HL-60 (cell line): ENCODE results near the gene KCNK7.

Source experiments
- DNase-seq, 2 experiments: peaks; one replicate each; pipeline ENCODE4 v3.0.0-alpha.2; 2010 to 2020; ENCODE audit warnings: low read depth in 1 of 2, low spot score in 1 of 2
- H3K27ac ChIP-seq: fragments of 250-450 bp; sonication (Bioruptor Pico); replicated peaks from 2 replicates; pipeline ENCODE4 v1.5.1; 2020; ENCODE audit warnings: mild to moderate bottlenecking, moderate library complexity
- H3K27me3 ChIP-seq: fragments of 250-450 bp; sonication (Bioruptor Pico); 2 replicates; pipeline ENCODE4 v1.5.1; 2021; ENCODE audit warnings: mild to moderate bottlenecking, moderate library complexity; ENCODE audit not compliant: insufficient read depth, poor library complexity, severe bottlenecking
- H3K4me3 ChIP-seq: replicated peaks from 2 replicates; pipeline ENCODE4 v1.5.1; 2011; ENCODE audit warnings: mild to moderate bottlenecking, control low read depth, low read length; ENCODE audit not compliant: insufficient read depth
- GABPA ChIP-seq: IDR thresholded peaks from 2 replicates; pipeline ENCODE4 v1.6.1; 2012; ENCODE audit warnings: low read depth
- POLR2AphosphoS5 ChIP-seq: IDR thresholded peaks from 2 replicates; pipeline ENCODE4 v1.6.1; 2012; ENCODE audit warnings: low read depth
- REST ChIP-seq: IDR thresholded peaks from 2 replicates; pipeline ENCODE4 v1.6.1; 2012; ENCODE audit warnings: low read depth; ENCODE audit not compliant: insufficient replicate concordance
- SPI1 ChIP-seq: IDR thresholded peaks from 2 replicates; pipeline ENCODE4 v1.6.1; 2012; ENCODE audit warnings: low read depth, mild to moderate bottlenecking, borderline replicate concordance
- TF ChIP-seq, protein P1 (sequence below): IDR thresholded peaks from one replicate; pipeline ENCODE4 v1.5.1; 2011; ENCODE audit warnings: low read length, control low read depth, inconsistent platforms; ENCODE audit not compliant: insufficient read depth

Gene KCNK7

DNA sequence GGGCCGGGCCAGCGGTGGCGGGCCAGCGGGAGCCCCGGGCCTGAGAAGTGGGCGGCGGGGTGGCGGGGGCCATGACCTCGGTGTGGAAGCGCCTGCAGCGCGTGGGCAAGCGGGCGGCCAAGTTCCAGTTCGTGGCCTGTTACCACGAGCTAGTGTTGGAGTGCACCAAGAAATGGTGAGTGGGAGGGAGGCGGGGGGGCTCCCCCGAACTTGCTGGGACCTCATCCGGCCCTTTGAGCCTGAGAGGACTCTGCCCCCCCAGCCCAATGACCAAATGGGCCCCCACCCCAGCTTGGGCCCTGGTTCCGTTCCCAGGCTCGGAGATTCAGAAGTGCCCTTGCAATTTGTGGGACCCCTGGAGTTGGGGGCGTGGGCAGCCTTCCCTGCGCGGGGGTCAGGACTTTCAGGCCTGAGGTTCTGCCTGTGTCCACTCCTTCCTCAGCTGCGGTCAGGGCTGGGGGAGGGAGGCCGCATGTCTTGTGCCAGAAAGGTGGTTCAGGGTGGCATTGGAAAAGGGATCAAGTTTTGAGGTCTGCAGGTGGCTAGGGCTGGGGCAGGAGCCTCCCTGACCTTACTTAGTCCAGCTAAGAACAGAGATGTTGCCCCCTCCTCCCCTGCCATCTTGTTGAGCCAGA lies 19.3 kb downstream of the KCNK7 start:
- Histone ChIP-seq H3K27me3 (no peaks in the 10 kb centered on the region), H3K4me3 (peak overlapping the region; percentile 81), H3K27ac (peak overlapping the region; percentile 77)
- DNase-seq, result no peak
- TF ChIP-seq REST (no peak), POLR2AphosphoS5 (no peak), GABPA (no peak), SPI1 (no peak)
- TF ChIP-seq, protein P1, sequence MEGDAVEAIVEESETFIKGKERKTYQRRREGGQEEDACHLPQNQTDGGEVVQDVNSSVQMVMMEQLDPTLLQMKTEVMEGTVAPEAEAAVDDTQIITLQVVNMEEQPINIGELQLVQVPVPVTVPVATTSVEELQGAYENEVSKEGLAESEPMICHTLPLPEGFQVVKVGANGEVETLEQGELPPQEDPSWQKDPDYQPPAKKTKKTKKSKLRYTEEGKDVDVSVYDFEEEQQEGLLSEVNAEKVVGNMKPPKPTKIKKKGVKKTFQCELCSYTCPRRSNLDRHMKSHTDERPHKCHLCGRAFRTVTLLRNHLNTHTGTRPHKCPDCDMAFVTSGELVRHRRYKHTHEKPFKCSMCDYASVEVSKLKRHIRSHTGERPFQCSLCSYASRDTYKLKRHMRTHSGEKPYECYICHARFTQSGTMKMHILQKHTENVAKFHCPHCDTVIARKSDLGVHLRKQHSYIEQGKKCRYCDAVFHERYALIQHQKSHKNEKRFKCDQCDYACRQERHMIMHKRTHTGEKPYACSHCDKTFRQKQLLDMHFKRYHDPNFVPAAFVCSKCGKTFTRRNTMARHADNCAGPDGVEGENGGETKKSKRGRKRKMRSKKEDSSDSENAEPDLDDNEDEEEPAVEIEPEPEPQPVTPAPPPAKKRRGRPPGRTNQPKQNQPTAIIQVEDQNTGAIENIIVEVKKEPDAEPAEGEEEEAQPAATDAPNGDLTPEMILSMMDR, result no peak

DNA sequence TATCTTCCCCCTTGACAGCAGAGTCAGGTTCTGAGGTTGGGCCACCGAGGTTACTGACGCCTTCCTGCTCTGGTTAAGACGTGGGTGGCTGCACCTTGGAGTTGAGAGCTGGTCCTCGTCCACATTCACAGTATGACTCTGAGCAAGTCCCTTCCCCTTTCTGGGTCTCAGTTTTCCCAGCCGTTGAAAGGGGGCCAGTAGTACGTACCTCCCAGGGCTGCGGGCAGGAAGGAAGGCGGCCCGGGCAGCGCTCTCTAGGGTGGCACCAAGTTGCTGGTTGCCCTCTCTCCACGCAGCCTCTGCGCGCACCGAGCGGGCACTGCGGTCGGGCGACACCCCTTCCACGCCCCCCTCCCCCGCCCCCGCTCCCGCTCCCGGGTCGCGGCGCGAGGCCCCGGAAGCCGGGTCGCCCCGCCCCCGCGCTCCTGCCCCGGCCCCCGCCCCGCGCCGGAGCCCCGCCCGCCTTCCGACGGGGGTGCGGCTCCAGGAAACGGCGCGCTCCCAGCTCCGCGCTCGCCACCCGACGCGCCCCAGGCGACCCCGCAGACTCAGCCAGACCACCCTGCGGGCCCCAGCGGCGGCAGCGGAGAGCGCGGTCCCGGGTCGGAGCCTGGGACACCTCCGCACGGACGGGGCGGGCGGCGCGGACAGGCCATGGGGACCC lies 19.9 kb downstream of the KCNK7 start, which contains the start of gene EHBP1L1:
EHBP1L1 (plus strand) TSS at position 486 of the 664 bp plus-strand sequence. CDS start 250 bp downstream, outside the sequence.
- peak; percentile 86 to 92 for DNase-seq
- TF ChIP-seq GABPA (no peak), POLR2AphosphoS5 (peak; percentile 69), REST (peak; percentile 34), SPI1 (peak; percentile 75; the same call in 1 of the 2 replicates)
- Histone ChIP-seq H3K27ac (peak within 1 kb of the TSS; percentile 91), H3K4me3 (peak within 1 kb of the TSS; percentile 81), H3K27me3 (no peaks in the 10 kb centered on the region)

DNA sequence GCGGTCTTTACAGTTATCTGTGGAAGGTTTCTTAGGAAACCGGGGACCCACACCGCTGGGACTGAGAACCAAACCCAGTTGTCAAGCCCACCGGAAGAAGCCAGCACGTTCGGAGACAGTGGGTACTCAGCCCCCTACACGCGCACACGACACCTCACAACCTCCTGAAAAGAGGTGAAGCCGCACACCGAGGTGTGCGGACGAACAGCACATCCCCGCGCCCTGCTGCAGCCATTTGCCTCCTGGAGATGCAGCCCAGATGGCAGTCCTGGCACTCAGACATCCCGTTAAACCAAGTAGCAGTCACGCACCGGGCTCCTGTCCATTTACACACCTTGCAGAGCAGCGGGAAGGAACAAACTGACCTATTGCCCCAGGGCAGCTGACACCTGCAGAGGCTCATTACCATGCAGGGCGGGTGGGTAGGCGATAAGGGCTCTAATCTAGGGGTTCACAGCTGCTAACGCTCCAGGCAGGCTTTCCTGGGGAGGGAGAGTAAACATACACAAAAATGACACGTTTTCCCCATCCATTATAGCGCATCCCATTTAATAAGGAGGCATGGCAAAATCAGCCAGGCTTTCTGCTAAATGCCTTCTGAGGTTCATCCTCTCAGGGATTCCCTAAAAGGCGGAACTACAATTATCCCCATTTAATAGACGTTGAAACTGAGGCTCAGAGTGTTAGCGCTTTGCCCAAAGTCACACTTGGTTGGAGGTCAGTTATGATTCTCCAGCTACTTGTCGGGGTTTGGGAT lies 20.6 kb downstream of the KCNK7 start:
- no peak for TF ChIP-seq REST
- TF ChIP-seq, protein P1, result no peak
- TF ChIP-seq SPI1, result no peak
- no peak; the same call in 1 of the 2 replicates for TF ChIP-seq POLR2AphosphoS5
- TF ChIP-seq GABPA, result no peak
- DNase-seq, result peak in 1 of 2 experiments; percentile 36
- peak overlapping the region; percentile 81 for H3K4me3 ChIP-seq

More for the DNA sequence above, 20.6 kb downstream of the KCNK7 start:
- Histone ChIP-seq H3K27me3 (no peaks in the 10 kb centered on the region), H3K27ac (peak overlapping the region; percentile 91)
